DOHH2 (cell line): ENCODE results near the gene PSMA7.

Source experiments
- CTCF ChIP-seq: fragments of 200-600 bp; sonication (generic); IDR thresholded peaks from one replicate; pipeline ENCODE4 v1.5.1; 2014; ENCODE audit warnings: antibody characterized with exemption, mild to moderate bottlenecking, low read depth, low read length; ENCODE audit not compliant: poor library complexity, severe bottlenecking
- EZH2phosphoT487 ChIP-seq: fragments of 200-600 bp; sonication (generic); IDR thresholded peaks from 2 replicates; pipeline ENCODE4 v1.6.1; 2017; ENCODE audit warnings: borderline replicate concordance, mild to moderate bottlenecking, antibody characterized with exemption, low read length, moderate library complexity, mixed read lengths

- TF ChIP-seq CTCF (no peak), EZH2phosphoT487 (no peak)
These were observed 29.5 kb upstream of the PSMA7 start for GRCh38 chr20:62172666-62173065.
